Thyroid gland (tissue), 4 donors: ENCODE measurements around the gene NGDN. TPM values are rescaled to one million over a fixed set of nuclear protein-coding genes. Genes with fewer than 3 reads are reported as not detected.

Experiments used
- DNase-seq, 2 donors: peaks; one replicate each; pipeline ENCODE4 v3.0.0-alpha.2; 2019
- H3K27ac ChIP-seq, 3 donors: fragments of 200-600 bp; sonication (generic); 1 replicate in 2 of 3; 2 replicates in 1 of 3; pipeline ENCODE4 v1.5.1; 2016 to 2019; ENCODE audit warnings: mild to moderate bottlenecking in 1 of 3, moderate library complexity in 1 of 3
- H3K27me3 ChIP-seq: fragments of 200-600 bp; sonication (generic); one replicate; pipeline ENCODE4 v1.5.1; 2019
- H3K36me3 ChIP-seq, 2 donors: fragments of 200-600 bp; sonication (generic); one replicate each; pipeline ENCODE4 v1.5.1; 2016 to 2019
- H3K4me1 ChIP-seq, 2 donors: fragments of 200-600 bp; sonication (generic); one replicate each; pipeline ENCODE4 v1.5.1; 2017 to 2019
- H3K4me3 ChIP-seq, 3 donors: fragments of 200-600 bp; sonication (generic); replicated peaks in 1 of 3; 1 replicate in 2 of 3; 2 replicates in 1 of 3; pipeline ENCODE4 v1.5.1; 2016; ENCODE audit warnings: mild to moderate bottlenecking in 1 of 3
- H3K9me3 ChIP-seq: fragments of 200-600 bp; sonication (generic); one replicate; pipeline ENCODE4 v1.5.1; 2017
- CTCF ChIP-seq, 6 experiments: fragments of 200-600 bp in 3 of 6; fragments of 450-650 bp in 3 of 6; sonication (generic) in 3 of 6; IDR thresholded peaks; one replicate each; pipeline ENCODE4 v1.5.1; 2016 to 2019; ENCODE audit warnings: antibody characterized with exemption in 6 of 6, mild to moderate bottlenecking in 2 of 6, inconsistent platforms in 1 of 6, moderate library complexity in 1 of 6
- POLR2A ChIP-seq, 2 donors: fragments of 450-650 bp; IDR thresholded peaks; one replicate each; pipeline ENCODE4 v1.6.1; 2017; ENCODE audit warnings: antibody characterized with exemption in 2 of 2, mild to moderate bottlenecking in 2 of 2, moderate library complexity in 1 of 2
- WGBS, 2 donors: methylation state at CpG; one replicate each; pipeline ENCODE4 v1.1.5; 2017; 5-methylcytosine and 5-hydroxymethylcytosine counted together
- intact Hi-C: fragments of 100-400 bp; cut with DNase I; formaldehyde crosslinking; loops from one replicate; pipeline ENCODE4 v1.15.1; 2023
- total RNA-seq, 4 donors: library from RNA; depleted of rRNA; stranded (reverse); fragments of >200 nt; gene quantifications; one replicate each; pipeline ENCODE4 v1.2.3, GENCODE V29; 2016

The NGDN gene
- total RNA-seq, 4 donors from 2014 or later: 31.3 to 51.1 (median 39.7) TPM

- DNase-seq: no peak
- no peaks in the 10 kb centered on the region for H3K9me3 ChIP-seq
Measured at GRCh38 chr14:23525611-23526010, 56.1 kb downstream of the NGDN start.

More at GRCh38 chr14:23525611-23526010, 56.1 kb downstream of the NGDN start:
- WGBS, 2 donors: 82 to 84% methylated on average over 8 of the region's 8 CpGs
- intact Hi-C loops: no loop called here
- H3K27me3 ChIP-seq: no peaks in the 10 kb centered on the region
- no peak for TF ChIP-seq POLR2A (IDR thresholded peaks at IDR 0.05)
- no peak for TF ChIP-seq CTCF (IDR thresholded peaks at IDR 0.05)
- no peaks in the 10 kb centered on the region for H3K4me1 ChIP-seq
- H3K4me3 ChIP-seq: no peak overlapping the region
- no peak overlapping the region for H3K27ac ChIP-seq
- H3K36me3 ChIP-seq: no peaks in the 10 kb centered on the region

Other genes starting within 250 kb of the NGDN start
- under 1 TPM in 1 of 4 donors, not detected in 3; 0.40 TPM for gene RNF212B, start 231.8 kb upstream of the NGDN start, total RNA-seq
- gene HOMEZ, start 183.6 kb upstream of the NGDN start, total RNA-seq: 10 to 100 TPM; 13.0 to 16.5 (median 15.0) TPM
- 10 to 100 TPM; 12.6 to 14.5 (median 13.9) TPM for gene PPP1R3E, start 166.8 kb upstream of the NGDN start, total RNA-seq
- 10 to 100 TPM; 37.3 to 52.8 (median 46.1) TPM for gene BCL2L2, start 162.9 kb upstream of the NGDN start, total RNA-seq
- 10 to 100 TPM; 37.9 to 74.6 (median 60.5) TPM for gene PABPN1, start 148.2 kb upstream of the NGDN start, total RNA-seq
- gene SLC22A17, start 116.8 kb upstream of the NGDN start, total RNA-seq: 10 to 100 TPM; 27.5 to 94.2 (median 53.7) TPM
- 10 to 100 TPM in 1 of 4 donors, 1 to 10 TPM in 3; 7.0 to 12.9 (median 8.6) TPM for gene EFS, start 104.5 kb upstream of the NGDN start, total RNA-seq
- not detected for gene IL25, start 96.9 kb upstream of the NGDN start, total RNA-seq
- gene CMTM5, start 92.7 kb upstream of the NGDN start, total RNA-seq: 1 to 10 TPM in 1 of 4 donors, not detected in 3; 1.5 TPM
- gene MYH6, start 61.4 kb upstream of the NGDN start, total RNA-seq: not detected
- gene MYH7, start 34.0 kb upstream of the NGDN start, total RNA-seq: under 1 TPM in 1 of 4 donors, not detected in 3; 0.27 TPM
- gene ZFHX2, start 82.1 kb downstream of the NGDN start, total RNA-seq: 1 to 10 TPM in 3 of 4 donors, under 1 TPM in 1; 0.46 to 2.3 (median 1.4) TPM
- gene THTPA, start 86.6 kb downstream of the NGDN start, total RNA-seq: 10 to 100 TPM; 15.3 to 48.1 (median 28.3) TPM
- 100 to 1,000 TPM in 3 of 4 donors, 10 to 100 TPM in 1; 71.6 to 128 (median 114) TPM for gene AP1G2, start 98.1 kb downstream of the NGDN start, total RNA-seq
- gene JPH4, start 109.1 kb downstream of the NGDN start, total RNA-seq: under 1 TPM in 3 of 4 donors, not detected in 1; 0.11 to 0.54 (median 0.27) TPM
- not detected for gene DHRS2, start 166.7 kb downstream of the NGDN start, total RNA-seq